Measurements from ENCODE around the gene KIF26B. TPM values are rescaled to one million over a fixed set of nuclear protein-coding genes. Genes with fewer than 3 reads are reported as not detected.

KIF26B gene
- 2.0 TPM for polyA plus RNA-seq (2013, experiment 1 of 2)
- 3.2 TPM for polyA plus RNA-seq (2013, experiment 2 of 2)

DNA sequence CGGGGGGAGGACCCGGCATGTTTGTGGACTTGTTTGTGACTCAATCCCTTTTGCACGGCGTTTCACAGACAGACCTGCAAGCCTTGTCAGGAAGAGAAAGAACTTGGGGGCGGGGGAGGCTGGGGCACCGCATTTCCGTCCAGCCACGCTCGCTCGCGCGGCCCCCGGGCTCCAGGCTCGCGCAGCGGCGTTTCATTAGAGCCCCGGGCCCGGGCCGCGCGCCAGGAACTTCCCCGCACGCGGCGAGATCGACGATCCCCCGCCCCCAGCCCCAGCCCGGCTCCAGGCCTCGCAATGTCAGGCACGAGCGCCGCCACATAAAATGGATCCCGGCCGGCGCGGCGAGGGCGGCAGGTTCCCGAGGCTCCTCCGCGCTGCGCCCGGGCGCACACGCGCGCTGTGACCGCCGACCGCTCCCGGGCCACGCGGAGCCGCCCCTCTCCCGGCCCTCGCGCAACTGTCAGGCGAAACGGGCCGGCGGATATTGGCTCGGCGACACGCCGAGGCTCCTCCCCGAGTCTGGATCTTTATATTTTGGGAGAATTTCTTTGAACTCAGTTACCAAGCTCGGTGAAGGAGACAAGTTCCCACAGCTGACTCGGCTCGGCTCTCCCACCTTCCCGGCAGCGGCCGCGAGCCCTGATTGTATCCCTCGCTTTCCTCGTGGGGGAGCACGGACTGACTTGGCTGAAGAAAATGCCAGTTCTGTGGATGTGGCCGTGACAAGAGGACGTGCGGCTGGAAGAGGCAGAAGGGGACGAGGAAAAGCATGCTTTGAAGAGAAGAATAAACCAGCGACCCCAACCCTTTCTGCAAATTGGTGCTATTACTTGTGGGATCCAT, at the start of gene KIF26B:
KIF26B (plus strand) TSS at position 557 of the 843 bp plus-strand sequence. CDS start 440 bp downstream, outside the sequence.
- Histone ChIP-seq H3K4me1 (ENCODE audit: insufficient read depth, low read length) (peaks cover 12% of the 10 kb centered on the region; the same call in 1 of the 2 replicates), H3K27me3 (ENCODE audit: insufficient read depth, low read length) (peaks cover 69% of the 10 kb centered on the region), H3K27ac (ENCODE audit: low read depth, low read length) (no peak within 1 kb of the TSS), H3K9me3 (ENCODE audit: insufficient read depth, low read depth, low read length) (no peaks in the 10 kb centered on the region), H3K4me3 (ENCODE audit: low read length) (peak within 1 kb of the TSS; percentile 66), H3K36me3 (ENCODE audit: insufficient read depth, low read length) (no peaks in the 10 kb centered on the region), H3K9ac (ENCODE audit: low read depth, low read length) (peak within 1 kb of the TSS; percentile 46; the same call in 1 of the 2 replicates)
- under 1% methylated on average over 83 of the region's 83 CpGs for WGBS

- Histone ChIP-seq H3K9ac (ENCODE audit: low read depth, low read length) (no peak overlapping the region), H3K36me3 (ENCODE audit: insufficient read depth, low read length) (no peaks in the 10 kb centered on the region), H3K9me3 (ENCODE audit: insufficient read depth, low read depth, low read length) (no peaks in the 10 kb centered on the region), H3K4me3 (ENCODE audit: low read length) (no peak overlapping the region), H3K4me1 (ENCODE audit: insufficient read depth, low read length) (no peaks in the 10 kb centered on the region), H3K27me3 (ENCODE audit: insufficient read depth, low read length) (no peaks in the 10 kb centered on the region), H3K27ac (ENCODE audit: low read depth, low read length) (no peak overlapping the region)
- 94% methylated on average over 3 of the region's 3 CpGs for WGBS
Observed at GRCh38 chr1:245105042-245105441, 49.7 kb upstream of the KIF26B start.

DNA sequence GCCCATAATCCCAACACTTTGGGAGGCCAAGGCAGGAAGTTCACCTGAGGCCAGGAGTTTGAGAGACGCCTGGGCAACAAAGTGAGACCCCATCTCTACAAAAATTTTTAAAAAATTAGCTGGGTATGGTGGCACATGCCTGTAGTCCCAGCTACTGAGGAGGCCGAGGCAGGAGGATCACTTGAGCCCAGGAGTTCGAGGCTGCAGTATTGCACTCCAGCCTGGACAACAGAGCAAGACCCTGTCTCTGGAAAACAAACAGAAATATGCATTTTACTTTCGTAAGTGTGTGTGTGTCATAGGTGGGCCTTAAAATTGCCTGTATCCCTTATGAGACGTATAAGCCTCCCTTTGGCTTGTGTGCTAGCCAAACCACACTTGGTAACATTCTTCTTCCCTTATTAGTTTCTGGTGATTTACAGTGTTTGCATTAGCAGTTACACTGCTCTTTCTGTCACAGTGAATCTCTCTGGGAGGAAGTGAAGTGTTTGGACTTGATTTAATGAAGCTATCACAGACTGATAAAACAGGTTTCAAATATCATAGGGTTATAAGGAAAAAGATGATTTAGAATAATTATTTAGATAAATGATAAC, 48.9 kb upstream of the KIF26B start:
- H3K4me3 ChIP-seq (ENCODE audit: low read length) = no peak overlapping the region
- no peak overlapping the region for H3K9ac ChIP-seq (ENCODE audit: low read depth, low read length)
- H3K9me3 ChIP-seq (ENCODE audit: insufficient read depth, low read depth, low read length) = no peaks in the 10 kb centered on the region
- no peak overlapping the region for H3K27ac ChIP-seq (ENCODE audit: low read depth, low read length)
- WGBS = 99% methylated on average over 5 of the region's 5 CpGs
- no peaks in the 10 kb centered on the region for H3K4me1 ChIP-seq (ENCODE audit: insufficient read depth, low read length)
- H3K36me3 ChIP-seq (ENCODE audit: insufficient read depth, low read length) = no peaks in the 10 kb centered on the region
- H3K27me3 ChIP-seq (ENCODE audit: insufficient read depth, low read length) = no peaks in the 10 kb centered on the region

GRCh38 chr1:245107776-245108114, 47.0 kb upstream of the KIF26B start:
- no peak overlapping the region for H3K9ac ChIP-seq (ENCODE audit: low read depth, low read length)
- no peaks in the 10 kb centered on the region for H3K27me3 ChIP-seq (ENCODE audit: insufficient read depth, low read length)
- no peak overlapping the region for H3K27ac ChIP-seq (ENCODE audit: low read depth, low read length)

DNA sequence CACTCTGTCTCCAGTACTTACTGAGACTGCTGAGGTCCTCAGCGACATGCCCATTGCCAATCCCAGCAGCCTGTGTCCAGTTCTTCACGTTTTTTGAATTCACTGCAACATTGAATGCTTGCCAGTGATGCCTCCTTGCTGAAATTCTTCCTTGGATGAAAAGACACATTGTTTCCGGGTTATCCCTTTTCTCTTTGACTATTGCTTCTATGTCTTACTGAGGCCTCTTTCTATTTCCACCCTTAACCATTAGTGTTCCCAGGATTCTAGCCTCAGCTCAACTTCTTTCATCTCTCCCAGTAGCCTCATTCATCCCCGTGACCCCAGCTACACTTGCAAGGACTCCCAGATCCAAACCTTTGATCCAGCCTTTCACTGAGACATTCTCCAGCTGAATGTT, 46.5 kb upstream of the KIF26B start:
- WGBS = 83% methylated on average over 4 of the region's 4 CpGs
- Histone ChIP-seq H3K9ac (ENCODE audit: low read depth, low read length) (no peak overlapping the region), H3K27me3 (ENCODE audit: insufficient read depth, low read length) (no peaks in the 10 kb centered on the region), H3K27ac (ENCODE audit: low read depth, low read length) (no peak overlapping the region), H3K4me3 (ENCODE audit: low read length) (no peak overlapping the region), H3K4me1 (ENCODE audit: insufficient read depth, low read length) (no peaks in the 10 kb centered on the region), H3K36me3 (ENCODE audit: insufficient read depth, low read length) (no peaks in the 10 kb centered on the region), H3K9me3 (ENCODE audit: insufficient read depth, low read depth, low read length) (no peaks in the 10 kb centered on the region)

More at GRCh38 chr1:245107776-245108114, 47.0 kb upstream of the KIF26B start:
- Histone ChIP-seq H3K9me3 (ENCODE audit: insufficient read depth, low read depth, low read length) (no peaks in the 10 kb centered on the region), H3K36me3 (ENCODE audit: insufficient read depth, low read length) (no peaks in the 10 kb centered on the region), H3K4me3 (ENCODE audit: low read length) (no peak overlapping the region), H3K4me1 (ENCODE audit: insufficient read depth, low read length) (no peaks in the 10 kb centered on the region)
- 92% methylated on average over 7 of the region's 7 CpGs for WGBS

GRCh38 chr1:245108909-245109308, 45.9 kb upstream of the KIF26B start:
- WGBS = 88% methylated on average over 7 of the region's 7 CpGs
- Histone ChIP-seq H3K27me3 (ENCODE audit: insufficient read depth, low read length) (no peaks in the 10 kb centered on the region), H3K27ac (ENCODE audit: low read depth, low read length) (no peak overlapping the region), H3K4me3 (ENCODE audit: low read length) (no peak overlapping the region), H3K4me1 (ENCODE audit: insufficient read depth, low read length) (no peaks in the 10 kb centered on the region), H3K9me3 (ENCODE audit: insufficient read depth, low read depth, low read length) (no peaks in the 10 kb centered on the region), H3K9ac (ENCODE audit: low read depth, low read length) (no peak overlapping the region), H3K36me3 (ENCODE audit: insufficient read depth, low read length) (no peaks in the 10 kb centered on the region)

DNA sequence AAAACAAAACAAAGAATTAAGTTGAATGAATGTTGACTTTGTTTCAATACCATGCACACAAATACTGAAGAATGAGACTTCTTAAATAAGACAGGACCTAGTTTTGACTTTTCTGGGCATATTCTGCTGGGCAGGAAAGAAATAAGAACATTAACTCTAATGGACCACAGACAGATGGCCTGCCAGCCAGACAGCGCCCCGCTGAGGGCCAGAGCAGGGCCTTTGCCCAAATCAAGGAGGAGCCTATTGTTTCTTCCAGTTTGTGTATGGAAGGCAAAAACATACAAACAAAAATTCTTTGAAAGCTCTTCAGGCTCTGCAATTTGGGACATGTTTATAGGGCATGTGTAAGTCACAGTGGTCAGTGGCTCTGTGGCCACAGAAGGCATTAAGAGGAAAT, 44.4 kb upstream of the KIF26B start:
- H3K27me3 ChIP-seq (ENCODE audit: insufficient read depth, low read length) = no peaks in the 10 kb centered on the region
- H3K27ac ChIP-seq (ENCODE audit: low read depth, low read length) = no peak overlapping the region
- no peak overlapping the region for H3K4me3 ChIP-seq (ENCODE audit: low read length)
- 86% methylated on average over 2 of the region's 2 CpGs for WGBS
- H3K9me3 ChIP-seq (ENCODE audit: insufficient read depth, low read depth, low read length) = no peaks in the 10 kb centered on the region
- H3K9ac ChIP-seq (ENCODE audit: low read depth, low read length) = no peak overlapping the region
- no peaks in the 10 kb centered on the region for H3K4me1 ChIP-seq (ENCODE audit: insufficient read depth, low read length)
- H3K36me3 ChIP-seq (ENCODE audit: insufficient read depth, low read length) = no peaks in the 10 kb centered on the region

GRCh38 chr1:245111073-245111472, 43.7 kb upstream of the KIF26B start:
- 95% methylated on average over 6 of the region's 6 CpGs for WGBS
- Histone ChIP-seq H3K4me1 (ENCODE audit: insufficient read depth, low read length) (no peaks in the 10 kb centered on the region), H3K9me3 (ENCODE audit: insufficient read depth, low read depth, low read length) (no peaks in the 10 kb centered on the region), H3K4me3 (ENCODE audit: low read length) (no peak overlapping the region), H3K9ac (ENCODE audit: low read depth, low read length) (no peak overlapping the region), H3K36me3 (ENCODE audit: insufficient read depth, low read length) (no peaks in the 10 kb centered on the region), H3K27ac (ENCODE audit: low read depth, low read length) (no peak overlapping the region), H3K27me3 (ENCODE audit: insufficient read depth, low read length) (no peaks in the 10 kb centered on the region)

DNA sequence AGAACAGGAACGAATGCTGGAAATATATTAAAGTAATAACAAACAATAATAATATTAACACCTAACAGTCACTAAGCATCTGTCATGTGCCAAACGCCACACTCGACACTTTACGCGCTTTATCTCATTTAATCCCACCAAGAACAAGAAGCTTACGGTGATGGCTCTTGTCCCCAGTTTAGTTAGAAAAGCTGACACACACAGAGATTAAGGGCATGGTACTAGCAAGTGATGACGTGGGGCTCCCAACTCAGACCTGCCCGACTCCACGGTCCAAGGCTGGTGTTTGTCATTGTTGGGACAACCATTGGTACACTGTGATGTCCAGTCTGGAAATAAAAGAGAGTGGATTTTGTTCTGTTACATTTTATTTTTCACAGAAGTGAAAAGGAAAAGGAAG, 41.1 kb upstream of the KIF26B start:
- no peaks in the 10 kb centered on the region for H3K9me3 ChIP-seq (ENCODE audit: insufficient read depth, low read depth, low read length)
- no peak overlapping the region for H3K9ac ChIP-seq (ENCODE audit: low read depth, low read length)
- H3K4me1 ChIP-seq (ENCODE audit: insufficient read depth, low read length) = no peaks in the 10 kb centered on the region
- H3K27me3 ChIP-seq (ENCODE audit: insufficient read depth, low read length) = no peaks in the 10 kb centered on the region
- H3K27ac ChIP-seq (ENCODE audit: low read depth, low read length) = no peak overlapping the region
- WGBS = 97% methylated on average over 8 of the region's 9 CpGs
- no peaks in the 10 kb centered on the region for H3K36me3 ChIP-seq (ENCODE audit: insufficient read depth, low read length)
- no peak overlapping the region for H3K4me3 ChIP-seq (ENCODE audit: low read length)

DNA sequence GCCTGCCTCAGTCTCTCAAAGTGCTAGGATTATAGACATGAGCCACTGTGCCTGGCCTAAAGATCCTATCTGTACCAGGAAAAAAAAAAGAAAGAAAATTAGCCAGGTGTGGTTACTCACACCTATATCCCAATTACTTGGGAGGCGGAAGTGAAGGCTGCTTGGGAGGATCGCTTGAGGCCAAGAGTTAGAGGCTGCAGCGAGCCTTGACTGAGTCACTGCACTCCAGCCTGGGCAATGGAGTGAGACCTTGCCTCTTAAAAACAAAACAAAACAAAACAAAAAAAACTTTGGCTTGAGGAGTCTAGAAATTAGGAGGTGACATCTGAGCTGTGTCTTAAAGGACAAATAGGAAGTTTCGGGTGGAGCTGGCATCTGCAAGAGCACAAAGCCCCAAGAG, 38.7 kb upstream of the KIF26B start:
- no peaks in the 10 kb centered on the region for H3K9me3 ChIP-seq (ENCODE audit: insufficient read depth, low read depth, low read length)
- 94% methylated on average over 4 of the region's 4 CpGs for WGBS
- H3K9ac ChIP-seq (ENCODE audit: low read depth, low read length) = no peak overlapping the region
- H3K27me3 ChIP-seq (ENCODE audit: insufficient read depth, low read length) = no peaks in the 10 kb centered on the region
- no peaks in the 10 kb centered on the region for H3K4me1 ChIP-seq (ENCODE audit: insufficient read depth, low read length)
- no peak overlapping the region for H3K27ac ChIP-seq (ENCODE audit: low read depth, low read length)
- no peaks in the 10 kb centered on the region for H3K36me3 ChIP-seq (ENCODE audit: insufficient read depth, low read length)
- H3K4me3 ChIP-seq (ENCODE audit: low read length) = no peak overlapping the region

DNA sequence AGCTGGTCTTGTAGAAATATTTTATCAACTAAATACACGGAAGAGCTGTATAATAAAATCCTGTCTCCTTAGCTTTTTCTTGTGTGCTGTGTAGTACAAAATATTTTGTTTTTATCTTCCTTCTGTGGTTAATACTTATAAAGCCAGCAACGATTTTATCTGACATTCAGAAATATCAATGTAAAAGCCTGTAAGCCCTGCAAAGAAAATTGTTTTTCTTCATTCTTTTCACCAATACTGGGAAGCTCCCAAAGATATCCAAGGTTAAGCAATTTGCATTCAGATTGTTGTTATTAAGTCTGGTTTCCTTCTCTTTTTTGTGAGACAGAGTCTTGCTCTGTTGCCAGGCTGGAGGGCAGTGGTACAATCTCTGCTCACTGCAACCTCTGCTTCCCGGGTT, 38.0 kb upstream of the KIF26B start:
- H3K4me3 ChIP-seq (ENCODE audit: low read length) = no peak overlapping the region
- H3K27ac ChIP-seq (ENCODE audit: low read depth, low read length) = no peak overlapping the region
- H3K9ac ChIP-seq (ENCODE audit: low read depth, low read length) = no peak overlapping the region
- no peaks in the 10 kb centered on the region for H3K36me3 ChIP-seq (ENCODE audit: insufficient read depth, low read length)
- WGBS = 89% methylated on average over 2 of the region's 3 CpGs
- H3K4me1 ChIP-seq (ENCODE audit: insufficient read depth, low read length) = no peaks in the 10 kb centered on the region
- H3K9me3 ChIP-seq (ENCODE audit: insufficient read depth, low read depth, low read length) = no peaks in the 10 kb centered on the region
- no peaks in the 10 kb centered on the region for H3K27me3 ChIP-seq (ENCODE audit: insufficient read depth, low read length)

Measured in HUES64 (cell line).